Measurements from ENCODE around the gene ALMS1. TPM values are rescaled to one million over a fixed set of nuclear protein-coding genes. Genes with fewer than 3 reads are reported as not detected.

The ALMS1 gene
- total and polyA plus RNA-seq, 9 of the 15 experiments (the other 6 are each of a cell fraction or from before 2014, with no cell fraction given), result 1.4 to 26.3 (median 13.6) TPM

GRCh38 chr2:73448856-73449255 is 63.2 kb downstream of the ALMS1 start:
- peaks cover 14% of the 10 kb centered on the region; the same call in 2 of the 3 replicates for H3K36me3 ChIP-seq (ENCODE audit: control insufficient read depth, insufficient read depth, low read length)
- H3K9me1 ChIP-seq (ENCODE audit: control insufficient read depth, insufficient read depth, low read length), result no peaks in the 10 kb centered on the region
- FAIRE-seq (no peak), DNase-seq (ENCODE audit: extremely low read depth in 1 of 4, low spot score in 3 of 4) (no peak), ATAC-seq (no peak)
- no peaks in the 10 kb centered on the region for H4K20me1 ChIP-seq (replicated peaks; ENCODE audit: control insufficient read depth, insufficient read depth, low read length)
- H3K9ac ChIP-seq (ENCODE audit: insufficient read depth in 1 of 2, low read depth in 2 of 2, low read length in 2 of 2), result no peak overlapping the region
- no peak overlapping the region for H3K4me3 ChIP-seq
- ChIA-PET CTCF (ENCODE audit: low intra/inter-chr PET ratio) (no interaction called here), POLR2A (no interaction called here)
- no peak overlapping the region for H2AFZ ChIP-seq (ENCODE audit: low read depth, low read length)
- in situ Hi-C loops (cut with MboI), result no loop called here
- no peaks in the 10 kb centered on the region for H3K79me2 ChIP-seq (ENCODE audit: control insufficient read depth, insufficient read depth, low read length)
- TF ChIP-seq ZNF449 (CRISPR knock-in tag; IDR thresholded peaks at IDR 0.05) (no peak), CBFB (CRISPR knock-in tag; IDR thresholded peaks at IDR 0.05) (no peak), PML (IDR thresholded peaks at IDR 0.05; ENCODE audit: low read length) (no peak), HDAC3 (IDR thresholded peaks at IDR 0.05; ENCODE audit: borderline replicate concordance, partially characterized antibody) (no peak), ZFX (CRISPR knock-in tag; IDR thresholded peaks at IDR 0.05) (no peak), ZNF146 (CRISPR knock-in tag; IDR thresholded peaks at IDR 0.05; ENCODE audit: unreplicated experiment) (no peak), RBM17 (IDR thresholded peaks at IDR 0.05; ENCODE audit: borderline replicate concordance, low read depth, low read length) (no peak), CBX5 (IDR thresholded peaks at IDR 0.05; ENCODE audit: borderline replicate concordance, low read depth) (no peak), BHLHE40 (IDR thresholded peaks at IDR 0.05; ENCODE audit: low read length) (no peak), ZNF717 (CRISPR knock-in tag; IDR thresholded peaks at IDR 0.05) (no peak), HMGN3 (IDR thresholded peaks at IDR 0.05; ENCODE audit: borderline replicate concordance, extremely low read depth, insufficient read length, low read depth, low read length) (no peak), ARID3A (IDR thresholded peaks at IDR 0.05; ENCODE audit: borderline replicate concordance, low read depth, low read length) (no peak), NFXL1 (CRISPR knock-in tag; IDR thresholded peaks at IDR 0.05) (no peak), FIP1L1 (IDR thresholded peaks at IDR 0.05; ENCODE audit: low read depth, low read length, poor library complexity, severe bottlenecking) (no peak), ZBTB43 (CRISPR knock-in tag; IDR thresholded peaks at IDR 0.05) (no peak), E2F4 (CRISPR knock-in tag; IDR thresholded peaks at IDR 0.05; ENCODE audit: low read depth) (no peak), DNMT1 (IDR thresholded peaks at IDR 0.05) (no peak), RHOXF2B (CRISPR knock-in tag; conservative IDR thresholded peaks at IDR 0.05) (no peak), GABPA (tag; conservative IDR thresholded peaks at IDR 0.05; ENCODE audit: low read depth) (no peak)
- H3K4me2 ChIP-seq (ENCODE audit: insufficient read depth, low read length), result no peak overlapping the region
- intact Hi-C loops (cut with micrococcal nuclease), result no loop called here
- no peaks in the 10 kb centered on the region for H3K9me3 ChIP-seq (replicated peaks; ENCODE audit: control insufficient read depth, insufficient read depth, low read depth, low read length)
- no TSS peak for BruUV-seq (replicated peaks)
- 96% methylated on average over 3 of the region's 3 CpGs for WGBS (ENCODE audit: insufficient coverage, low coverage, missing lambda C conversion rate)
- H3K4me1 ChIP-seq (replicated peaks in 1 of 2; ENCODE audit: control insufficient read depth in 2 of 2, insufficient read depth in 2 of 2, low read length in 2 of 2), result peaks cover 0 to 7% of the 10 kb centered on the region in 2 experiments; a peak in 2 of 5 replicates
- no peak overlapping the region for H3K27ac ChIP-seq (ENCODE audit: extremely low read depth, low read depth, low read length)
- no peaks in the 10 kb centered on the region for H3K27me3 ChIP-seq (ENCODE audit: control insufficient read depth in 2 of 2, insufficient read depth in 2 of 2, low read length in 2 of 2)

Data from K562 (cell line).